ENCODE results near the gene ATG7. TPM values are rescaled to one million over a fixed set of nuclear protein-coding genes. Genes with fewer than 3 reads are reported as not detected.

Gene ATG7
- total RNA-seq, 1 donor from 2014 or later, result 40.3 TPM

DNA sequence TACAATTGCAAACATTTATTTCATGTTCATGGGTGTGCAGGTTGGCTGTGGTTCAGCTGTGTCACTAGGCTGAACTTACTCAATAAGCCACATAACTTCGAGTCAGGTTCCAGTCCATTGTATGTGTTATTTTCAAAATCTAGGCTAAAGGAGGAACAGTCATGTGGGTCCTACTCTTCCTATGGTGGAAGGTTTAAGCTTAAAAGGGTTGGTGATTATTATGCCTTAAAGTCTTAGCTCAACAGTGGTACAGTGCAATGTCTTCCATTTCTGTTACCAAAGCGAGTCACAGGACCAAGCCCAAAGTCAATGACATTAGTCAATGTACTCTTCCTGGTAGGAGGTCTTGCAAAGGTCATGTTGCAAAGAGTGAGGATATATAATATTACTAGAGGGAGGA is 78.2 kb downstream of the ATG7 start:
- Mint-ChIP-seq H3K27ac (no peak overlapping the region), H3K36me3 (peaks cover 61% of the 10 kb centered on the region), H3K9me3 (peaks cover 13% of the 10 kb centered on the region), H3K27me3 (ENCODE audit: low read depth) (no peaks in the 10 kb centered on the region), H3K4me1 (no peaks in the 10 kb centered on the region), H3K4me3 (no peak overlapping the region)
- TF ChIP-seq, protein P1, sequence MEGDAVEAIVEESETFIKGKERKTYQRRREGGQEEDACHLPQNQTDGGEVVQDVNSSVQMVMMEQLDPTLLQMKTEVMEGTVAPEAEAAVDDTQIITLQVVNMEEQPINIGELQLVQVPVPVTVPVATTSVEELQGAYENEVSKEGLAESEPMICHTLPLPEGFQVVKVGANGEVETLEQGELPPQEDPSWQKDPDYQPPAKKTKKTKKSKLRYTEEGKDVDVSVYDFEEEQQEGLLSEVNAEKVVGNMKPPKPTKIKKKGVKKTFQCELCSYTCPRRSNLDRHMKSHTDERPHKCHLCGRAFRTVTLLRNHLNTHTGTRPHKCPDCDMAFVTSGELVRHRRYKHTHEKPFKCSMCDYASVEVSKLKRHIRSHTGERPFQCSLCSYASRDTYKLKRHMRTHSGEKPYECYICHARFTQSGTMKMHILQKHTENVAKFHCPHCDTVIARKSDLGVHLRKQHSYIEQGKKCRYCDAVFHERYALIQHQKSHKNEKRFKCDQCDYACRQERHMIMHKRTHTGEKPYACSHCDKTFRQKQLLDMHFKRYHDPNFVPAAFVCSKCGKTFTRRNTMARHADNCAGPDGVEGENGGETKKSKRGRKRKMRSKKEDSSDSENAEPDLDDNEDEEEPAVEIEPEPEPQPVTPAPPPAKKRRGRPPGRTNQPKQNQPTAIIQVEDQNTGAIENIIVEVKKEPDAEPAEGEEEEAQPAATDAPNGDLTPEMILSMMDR (IDR thresholded peaks at IDR 0.05; ENCODE audit: unreplicated experiment), result no peak
- DNase-seq (ENCODE audit: low spot score in 2 of 2, unreplicated experiment in 2 of 2), result no peak

DNA sequence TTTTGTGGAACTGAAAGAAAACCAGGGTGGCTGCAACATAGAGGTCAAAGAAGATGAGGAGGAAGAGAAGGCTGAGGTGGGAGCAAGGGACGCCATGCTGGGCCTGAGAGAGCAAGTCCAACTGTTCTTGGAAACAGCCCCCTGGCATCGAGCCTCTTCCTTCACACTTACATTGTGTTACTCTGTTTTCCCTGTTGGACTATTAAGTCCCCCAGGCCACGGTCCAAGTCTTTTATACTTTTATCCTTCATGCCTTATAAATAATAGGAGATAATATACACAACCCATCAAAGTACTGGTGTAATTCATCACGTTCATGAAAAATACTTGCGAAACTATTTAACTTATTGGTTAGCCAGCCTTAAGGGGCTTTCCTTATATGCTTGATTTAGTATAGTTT is 79.3 kb downstream of the ATG7 start:
- TF ChIP-seq, protein P1 (IDR thresholded peaks at IDR 0.05; ENCODE audit: unreplicated experiment), result no peak
- no peaks in the 10 kb centered on the region for H3K27me3 Mint-ChIP-seq (ENCODE audit: low read depth)
- no peak overlapping the region for H3K27ac Mint-ChIP-seq
- DNase-seq (ENCODE audit: low spot score in 2 of 2, unreplicated experiment in 2 of 2), result no peak
- no peak overlapping the region for H3K4me3 Mint-ChIP-seq
- peaks cover 54% of the 10 kb centered on the region for H3K36me3 Mint-ChIP-seq
- H3K4me1 Mint-ChIP-seq, result no peaks in the 10 kb centered on the region
- H3K9me3 Mint-ChIP-seq, result peaks cover 13% of the 10 kb centered on the region

DNA sequence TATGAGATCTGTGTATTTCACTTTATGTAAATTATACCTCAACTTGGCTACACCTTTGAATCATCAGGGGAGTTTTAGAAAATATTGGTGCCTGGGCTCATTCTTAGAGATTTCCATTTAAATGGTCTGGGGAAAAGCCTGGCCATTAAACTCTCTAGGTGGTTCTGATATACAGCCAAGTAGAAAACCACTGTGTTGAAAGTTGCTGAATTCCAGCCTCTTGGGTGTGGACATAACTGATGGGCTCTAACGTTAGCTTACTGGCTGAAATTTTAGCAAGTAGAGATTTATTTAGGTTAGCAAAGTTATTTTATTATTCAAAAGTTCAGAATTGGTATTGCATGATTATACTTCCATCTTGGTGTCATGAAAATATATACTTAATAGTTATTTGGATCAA is 84.1 kb downstream of the ATG7 start:
- H3K4me3 Mint-ChIP-seq, result no peak overlapping the region

DNA sequence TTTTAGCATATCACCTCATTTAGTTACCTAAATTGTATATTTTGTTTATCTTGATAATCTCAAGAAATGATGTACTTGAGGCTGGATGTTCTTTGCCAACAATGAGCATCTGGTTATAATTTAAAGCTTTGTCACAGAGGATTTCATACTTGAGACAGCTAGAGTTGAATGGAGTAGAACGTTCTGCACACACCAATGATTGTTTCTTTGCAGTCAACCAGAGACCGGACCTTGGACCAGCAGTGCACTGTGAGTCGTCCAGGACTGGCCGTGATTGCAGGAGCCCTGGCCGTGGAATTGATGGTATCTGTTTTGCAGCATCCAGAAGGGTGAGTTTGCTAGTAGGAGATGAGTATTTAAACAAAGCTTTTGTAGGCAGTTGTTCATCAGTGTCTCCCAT is 90.4 kb downstream of the ATG7 start:
- TF ChIP-seq, protein P1 (IDR thresholded peaks at IDR 0.05; ENCODE audit: unreplicated experiment), result no peak
- no peak for DNase-seq (ENCODE audit: low spot score in 2 of 2, unreplicated experiment in 2 of 2)
- no peaks in the 10 kb centered on the region for H3K27me3 Mint-ChIP-seq (ENCODE audit: low read depth)

More for the DNA sequence above, 84.1 kb downstream of the ATG7 start:
- H3K36me3 Mint-ChIP-seq, result peaks cover 32% of the 10 kb centered on the region
- H3K4me1 Mint-ChIP-seq, result no peaks in the 10 kb centered on the region
- H3K27ac Mint-ChIP-seq, result no peak overlapping the region
- no peaks in the 10 kb centered on the region for H3K27me3 Mint-ChIP-seq (ENCODE audit: low read depth)
- TF ChIP-seq, protein P1 (IDR thresholded peaks at IDR 0.05; ENCODE audit: unreplicated experiment), result no peak
- DNase-seq (ENCODE audit: low spot score in 2 of 2, unreplicated experiment in 2 of 2), result no peak
- H3K9me3 Mint-ChIP-seq, result peaks cover 13% of the 10 kb centered on the region

DNA sequence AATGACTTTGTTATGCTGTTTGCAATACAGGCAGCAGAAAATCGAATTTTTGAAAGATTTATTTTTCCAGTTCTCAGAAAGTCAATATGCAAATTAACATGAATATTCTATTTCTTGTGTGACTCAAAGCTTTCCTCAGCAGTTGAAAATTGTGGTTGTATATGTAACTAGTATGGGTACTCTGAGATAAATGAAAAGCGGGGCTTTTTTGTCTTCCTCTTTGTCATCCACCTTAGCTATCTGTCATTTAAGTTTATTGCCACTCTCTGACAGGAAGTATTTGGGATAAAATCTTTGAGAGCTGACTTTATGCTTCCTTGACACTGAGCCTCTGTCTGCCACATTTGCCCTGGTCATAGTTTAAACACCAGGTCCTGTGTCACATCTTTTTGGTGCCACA is 91.5 kb downstream of the ATG7 start:
- DNase-seq (ENCODE audit: low spot score in 2 of 2, unreplicated experiment in 2 of 2), result no peak
- Mint-ChIP-seq H3K36me3 (peaks cover 30% of the 10 kb centered on the region), H3K4me1 (peaks cover 19% of the 10 kb centered on the region), H3K9me3 (no peaks in the 10 kb centered on the region), H3K27ac (no peak overlapping the region), H3K4me3 (no peak overlapping the region), H3K27me3 (ENCODE audit: low read depth) (no peaks in the 10 kb centered on the region)
- TF ChIP-seq, protein P1 (IDR thresholded peaks at IDR 0.05; ENCODE audit: unreplicated experiment), result no peak

More for the DNA sequence above, 90.4 kb downstream of the ATG7 start:
- Mint-ChIP-seq H3K27ac (no peak overlapping the region), H3K4me3 (no peak overlapping the region), H3K36me3 (peaks cover 31% of the 10 kb centered on the region), H3K9me3 (no peaks in the 10 kb centered on the region), H3K4me1 (peaks cover 16% of the 10 kb centered on the region)

DNA sequence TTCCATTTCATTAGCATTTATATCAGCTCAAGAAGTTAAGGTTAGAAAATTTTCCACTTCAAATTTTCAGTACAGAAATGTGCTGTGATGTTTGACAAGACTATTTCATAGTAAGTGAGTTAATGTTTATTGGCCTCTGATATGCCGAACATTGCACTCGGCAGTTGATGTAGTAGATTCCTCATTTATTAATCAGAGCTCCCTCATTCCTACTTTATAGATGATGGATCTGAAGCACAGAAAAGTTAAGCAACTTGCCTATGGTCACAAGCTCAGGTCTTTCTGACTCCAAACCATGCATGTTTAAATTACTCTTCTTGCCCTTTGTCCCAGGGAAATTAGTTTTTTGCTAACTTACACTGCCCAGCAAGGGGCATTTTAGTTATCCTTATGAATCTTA is 92.0 kb downstream of the ATG7 start:
- Mint-ChIP-seq H3K27ac (no peak overlapping the region), H3K4me3 (no peak overlapping the region), H3K4me1 (peaks cover 19% of the 10 kb centered on the region), H3K9me3 (no peaks in the 10 kb centered on the region), H3K27me3 (ENCODE audit: low read depth) (no peaks in the 10 kb centered on the region), H3K36me3 (peaks cover 30% of the 10 kb centered on the region)
- TF ChIP-seq, protein P1 (IDR thresholded peaks at IDR 0.05; ENCODE audit: unreplicated experiment), result no peak
- no peak for DNase-seq (ENCODE audit: low spot score in 2 of 2, unreplicated experiment in 2 of 2)
